Measurements from ENCODE around the gene HPS3.
"Not testable (repeated sequence)": the region's sequence is repeated elsewhere in the genome, so short reads cannot be mapped to it uniquely, and the experiment has no call there.

HPS3 gene

DNA sequence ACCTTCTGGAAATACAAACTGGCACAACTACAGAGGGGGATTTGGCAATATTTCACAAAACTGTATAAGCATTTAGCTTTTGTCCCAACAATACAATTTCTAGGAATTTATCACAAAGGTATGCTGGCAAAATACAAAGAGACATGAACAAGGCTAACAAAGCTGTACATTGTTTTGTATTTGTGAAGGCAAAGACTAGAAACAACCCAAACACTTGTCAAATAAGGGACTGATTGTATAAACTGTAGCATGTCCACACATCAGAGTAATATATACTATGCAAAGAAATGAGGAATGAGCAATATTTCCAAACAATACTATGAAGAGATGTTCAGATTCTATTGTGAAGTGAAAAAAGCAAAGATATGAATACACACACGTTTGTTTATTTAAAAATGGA is 65.8 kb downstream of the HPS3 start:
- DNase-seq (ENCODE audit: low spot score) = no peak

- DNase-seq (ENCODE audit: low spot score) = not testable (repeated sequence)
These were observed 67.6 kb downstream of the HPS3 start for GRCh38 chr3:149196805-149197592.

DNA sequence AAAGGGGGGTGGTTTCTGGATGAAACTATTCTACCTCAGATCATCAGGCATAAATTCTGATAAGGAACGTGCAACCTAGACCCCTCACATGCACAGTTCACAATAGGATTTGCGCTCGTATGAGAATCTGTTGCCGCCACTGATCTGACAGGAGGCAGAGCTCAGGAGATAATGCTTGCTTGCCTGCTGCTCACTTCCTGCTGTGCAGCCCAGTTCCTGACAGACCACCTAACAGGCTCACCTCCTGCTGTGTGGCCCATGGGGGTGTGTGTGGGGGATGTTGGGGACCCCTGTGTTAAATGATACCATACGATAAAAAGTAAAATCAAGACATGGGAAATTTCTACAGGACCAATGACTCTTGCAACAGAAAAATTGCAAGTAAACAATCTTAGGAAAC is 68.2 kb downstream of the HPS3 start:
- DNase-seq (ENCODE audit: low spot score) = no peak

DNA sequence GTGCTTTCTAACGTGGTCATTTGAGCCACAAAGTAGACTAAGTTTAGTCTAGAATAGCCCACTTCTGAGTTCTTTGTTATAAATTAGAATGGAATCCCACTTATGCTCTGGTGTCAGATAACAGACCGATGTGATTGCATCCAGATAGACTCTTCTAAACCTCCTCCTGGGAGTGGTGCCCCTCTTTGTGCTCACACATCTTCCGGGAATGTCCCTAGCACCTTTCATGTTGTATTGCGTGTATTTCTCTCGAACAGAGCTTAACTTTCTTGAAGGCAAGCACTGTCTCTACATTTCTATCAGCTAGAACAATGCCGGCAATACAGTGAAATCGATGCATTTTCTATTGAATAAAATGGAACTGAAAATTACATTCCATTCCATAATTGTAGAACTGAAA is 69.2 kb downstream of the HPS3 start:
- no peak for DNase-seq (ENCODE audit: low spot score)

DNA sequence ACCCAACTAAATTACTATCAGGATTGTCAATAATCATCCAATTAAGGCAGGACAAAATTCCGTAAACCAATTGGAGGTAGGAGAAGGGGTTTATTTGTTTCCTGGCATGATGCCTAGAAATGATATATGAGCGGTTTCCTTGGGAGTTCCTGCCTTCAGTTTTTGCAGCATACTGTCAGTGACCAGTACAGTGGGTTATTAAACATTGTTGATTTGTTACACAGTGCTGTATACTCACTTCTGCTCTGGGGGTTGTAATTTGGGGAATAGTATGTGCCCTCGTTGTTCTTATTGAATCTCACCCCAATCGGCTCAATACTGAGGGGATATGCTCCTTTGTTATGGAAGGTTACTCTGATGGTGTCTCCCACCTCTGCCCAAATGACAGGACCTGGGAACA is 70.0 kb downstream of the HPS3 start:
- DNase-seq (ENCODE audit: low spot score) = no peak

DNA sequence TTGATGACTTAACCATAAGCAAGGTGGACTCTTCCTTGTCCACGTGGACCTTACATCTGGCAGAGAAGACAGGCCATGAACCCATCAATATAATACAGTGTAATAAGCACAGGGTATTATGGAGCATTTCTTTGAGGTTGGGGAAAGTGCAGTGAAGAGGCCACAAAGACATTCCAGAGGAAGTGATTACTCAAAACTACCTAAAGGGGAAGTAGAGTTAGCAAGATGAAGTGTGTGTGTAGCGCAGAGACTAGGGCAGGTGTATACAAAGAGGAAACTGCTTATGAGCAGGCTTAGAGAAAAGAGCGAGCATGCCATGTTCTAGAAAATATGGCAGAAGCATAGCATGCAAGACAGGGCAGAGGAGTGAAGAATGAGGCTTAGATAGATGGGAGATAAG is 74.3 kb downstream of the HPS3 start:
- no peak for DNase-seq (ENCODE audit: low spot score)

DNA sequence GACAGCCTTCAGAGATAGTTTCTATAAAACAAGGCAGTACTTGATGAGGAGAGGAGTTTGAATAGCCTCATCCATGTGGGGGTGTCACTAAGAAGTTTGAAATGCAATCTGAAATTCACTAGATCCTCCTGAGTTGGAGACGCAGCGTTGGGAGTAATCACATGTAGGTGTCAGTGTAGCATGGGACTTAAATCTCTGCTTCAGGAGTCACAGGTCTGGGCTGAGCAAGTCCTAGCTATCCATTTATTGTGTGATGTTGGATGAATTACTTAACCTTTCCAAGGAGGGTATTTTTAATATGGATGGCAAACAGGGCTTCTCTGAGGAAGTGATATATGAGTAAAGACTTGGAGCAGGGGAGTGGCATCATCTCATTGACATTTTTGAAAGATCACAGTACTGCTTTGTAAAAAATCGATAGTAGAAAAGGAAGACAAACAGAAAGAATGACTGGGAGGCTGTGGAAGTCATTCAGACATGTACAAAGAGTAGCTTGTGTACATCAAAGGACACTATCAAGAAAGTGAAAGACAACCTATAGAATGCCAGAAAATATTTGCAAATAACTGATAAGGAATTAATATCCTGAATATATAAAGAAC is 75.1 kb downstream of the HPS3 start:
- no peak for DNase-seq (ENCODE audit: low spot score)

DNA sequence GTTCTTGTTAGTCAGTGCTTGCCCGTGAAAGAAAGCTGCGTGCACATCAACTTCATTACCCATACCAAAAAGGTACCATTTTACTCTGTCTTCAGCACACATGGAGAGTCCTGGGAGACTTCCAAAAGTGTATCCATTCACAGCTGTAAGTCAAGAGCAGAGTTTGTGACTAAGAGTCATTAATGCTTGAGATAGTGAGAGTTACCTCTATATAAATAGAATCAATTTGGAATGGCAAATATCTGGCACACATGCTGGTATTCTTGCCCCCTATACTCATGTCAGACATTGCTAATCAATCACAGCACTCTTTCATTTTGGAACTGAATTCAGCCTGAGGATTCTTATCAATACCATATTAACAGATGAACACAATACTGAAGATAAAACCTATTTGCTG is 78.0 kb downstream of the HPS3 start:
- DNase-seq (ENCODE audit: low spot score) = no peak

GRCh38 chr3:149209431-149209830 is 80.0 kb downstream of the HPS3 start:
- no peak for DNase-seq (ENCODE audit: low spot score)

DNA sequence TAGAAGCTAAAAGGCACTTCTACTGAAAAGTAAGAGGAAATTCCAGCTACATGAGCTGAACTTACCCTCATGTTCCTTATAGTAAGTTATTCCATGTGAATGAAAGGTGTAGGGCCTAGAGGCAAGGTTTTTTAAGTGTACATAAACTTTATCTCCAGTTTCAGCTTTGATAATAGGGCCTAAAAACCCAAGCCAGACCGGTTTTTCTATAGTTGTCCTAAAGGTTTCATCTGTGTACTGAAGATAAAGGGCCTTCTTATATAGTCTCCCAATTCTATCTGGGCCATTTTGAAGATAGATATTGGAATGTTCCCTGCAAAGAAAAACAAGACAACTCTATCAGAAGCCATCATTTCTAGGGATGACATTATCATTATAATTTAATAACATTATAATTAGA is 82.9 kb downstream of the HPS3 start:
- no peak for DNase-seq (ENCODE audit: low spot score)

DNA sequence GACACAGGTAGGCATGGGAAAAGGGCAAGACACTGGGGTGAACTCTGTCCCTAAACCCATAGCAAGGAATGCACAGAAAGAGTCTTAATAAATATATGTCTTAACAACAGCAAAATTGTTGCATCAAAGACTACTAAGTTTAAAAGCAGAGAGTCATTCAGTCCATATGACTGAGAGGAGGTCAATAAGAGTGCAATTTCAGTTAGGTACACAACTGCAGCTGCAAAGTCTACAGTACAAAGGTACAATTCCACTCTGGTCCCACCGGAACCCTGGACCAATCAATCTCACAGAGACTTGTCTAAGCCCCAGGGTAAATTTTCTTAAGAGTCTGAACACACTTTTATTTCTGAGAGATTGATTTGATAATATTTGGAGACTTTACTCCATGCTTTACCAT is 85.3 kb downstream of the HPS3 start:
- no peak for DNase-seq (ENCODE audit: low spot score)

DNA sequence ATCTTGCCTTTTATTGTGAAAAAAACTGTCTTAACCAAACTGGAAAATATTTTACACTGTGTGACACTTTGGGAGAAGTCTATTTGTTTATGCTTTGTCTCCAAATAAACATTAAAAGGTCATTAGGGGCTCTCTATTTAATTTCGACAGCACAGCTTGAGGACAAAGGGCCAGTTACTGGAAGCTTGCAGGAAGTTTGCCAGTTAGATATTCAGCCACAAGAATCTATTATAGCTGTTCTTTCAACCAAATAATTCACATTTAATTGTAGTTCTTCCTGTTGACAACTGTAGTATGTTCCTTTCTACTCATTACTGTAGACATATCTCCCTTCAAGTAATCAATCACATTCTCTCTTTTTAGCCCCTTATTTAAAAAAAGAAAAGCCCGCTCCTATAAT is 86.1 kb downstream of the HPS3 start:
- no peak for DNase-seq (ENCODE audit: low spot score)

GRCh38 chr3:149216193-149216869 is 86.9 kb downstream of the HPS3 start:
- DNase-seq (ENCODE audit: low spot score) = no peak

GRCh38 chr3:149217347-149217746 is 87.9 kb downstream of the HPS3 start:
- DNase-seq (ENCODE audit: low spot score) = no peak

DNA sequence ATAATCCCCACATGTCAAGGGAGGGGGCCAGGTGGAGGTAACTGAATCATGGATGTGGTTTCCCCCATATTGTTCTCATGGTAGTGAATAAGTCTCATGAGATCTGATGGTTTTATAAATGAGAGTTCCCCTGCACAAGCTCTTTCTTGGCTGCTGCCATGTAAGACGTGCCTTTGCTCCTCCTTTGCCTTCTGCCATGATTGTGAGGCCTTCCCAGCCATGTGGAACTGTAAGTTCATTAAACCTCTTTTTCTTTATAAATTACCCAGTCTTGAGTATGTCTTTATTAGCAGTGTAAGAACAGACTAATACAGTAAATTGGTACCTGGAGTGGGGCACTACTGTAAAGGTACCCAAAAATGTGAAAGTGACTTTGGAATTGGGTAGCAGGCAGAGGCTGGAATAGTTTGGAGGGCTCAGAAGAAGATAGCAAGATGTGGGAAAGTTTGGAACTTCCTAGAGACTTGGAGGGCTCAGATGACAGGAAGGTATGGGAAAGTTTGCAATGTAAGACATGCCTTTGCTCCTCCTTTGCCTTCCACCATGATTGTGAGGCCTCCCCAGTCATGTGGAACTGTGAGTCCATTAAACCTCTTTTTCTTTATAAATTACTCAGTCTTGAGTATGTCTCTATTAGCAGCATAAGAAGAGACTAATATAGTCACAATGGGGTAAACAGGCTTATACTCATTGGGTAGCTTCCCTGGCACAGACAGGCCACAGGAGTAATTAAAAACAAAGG is 90.1 kb downstream of the HPS3 start:
- DNase-seq (ENCODE audit: low spot score) = not testable (repeated sequence)

DNA sequence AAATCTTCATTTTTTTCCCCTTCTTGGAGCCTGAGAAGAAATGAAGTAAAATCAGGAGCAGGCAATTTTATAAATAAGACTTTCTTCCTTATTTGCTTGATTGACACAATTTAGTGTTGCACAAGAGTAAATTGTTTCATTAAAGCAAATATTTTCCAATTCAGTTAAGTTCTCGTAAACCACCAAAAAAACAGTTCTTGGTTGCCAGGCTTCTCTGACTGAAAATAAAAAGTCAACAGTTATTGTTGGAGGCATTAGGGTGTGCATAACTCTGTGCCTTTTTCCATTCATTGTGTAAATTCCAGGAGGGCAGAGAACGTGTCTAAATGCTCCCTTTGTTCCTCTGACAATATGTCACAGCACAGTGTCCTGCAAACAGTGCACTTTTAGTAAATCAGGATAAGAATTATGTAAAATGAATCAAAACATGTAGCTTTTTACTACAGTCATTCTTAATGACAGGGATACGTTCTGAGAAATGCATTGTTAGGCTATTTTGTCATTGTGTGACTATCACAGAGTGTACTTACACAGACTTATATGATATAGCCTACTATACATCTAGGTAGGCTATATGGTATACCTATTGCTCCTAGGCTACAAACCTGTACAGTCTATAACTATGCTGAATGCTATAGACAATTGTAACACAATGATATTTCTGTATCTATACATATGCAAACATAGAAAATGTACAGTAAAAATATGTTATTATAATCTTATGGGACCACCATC is 92.5 kb downstream of the HPS3 start, which contains the start of gene CP:
CP (minus strand) TSS at position 47 of the 735 bp plus-strand sequence; CDS start at position 10, 37 bp downstream.
- no peak for DNase-seq (ENCODE audit: low spot score)

All from AG08396 (cell line).